HG03064 (cell line): ENCODE results near the gene GRAP.

ENCODE experiments used
- ATAC-seq: cut with Tn5 transposase; IDR thresholded peaks from one replicate; pipeline ENCODE4 v1.9.1; 2021; ENCODE audit warnings: low read depth; ENCODE audit not compliant: unreplicated experiment

The GRAP gene

DNA sequence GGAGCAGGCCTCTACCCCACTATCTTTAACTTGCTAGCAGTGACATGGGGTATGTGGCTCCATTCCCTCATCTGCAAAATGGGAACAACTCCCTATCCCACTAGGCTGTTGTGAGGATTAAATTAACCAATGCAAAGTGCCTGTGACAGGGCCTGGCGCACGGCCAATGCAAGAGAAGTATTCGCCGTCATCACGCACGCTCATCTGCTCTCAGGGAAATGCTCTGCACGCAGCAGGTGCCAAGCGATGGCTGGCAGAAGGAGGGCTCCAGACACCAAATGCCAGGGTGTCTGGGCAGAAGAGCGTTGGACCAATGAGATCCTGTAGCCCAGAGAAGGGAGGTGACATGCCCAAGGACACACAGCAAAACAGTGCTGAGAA, 59.5 kb downstream of the GRAP start:
- no peak for ATAC-seq

DNA sequence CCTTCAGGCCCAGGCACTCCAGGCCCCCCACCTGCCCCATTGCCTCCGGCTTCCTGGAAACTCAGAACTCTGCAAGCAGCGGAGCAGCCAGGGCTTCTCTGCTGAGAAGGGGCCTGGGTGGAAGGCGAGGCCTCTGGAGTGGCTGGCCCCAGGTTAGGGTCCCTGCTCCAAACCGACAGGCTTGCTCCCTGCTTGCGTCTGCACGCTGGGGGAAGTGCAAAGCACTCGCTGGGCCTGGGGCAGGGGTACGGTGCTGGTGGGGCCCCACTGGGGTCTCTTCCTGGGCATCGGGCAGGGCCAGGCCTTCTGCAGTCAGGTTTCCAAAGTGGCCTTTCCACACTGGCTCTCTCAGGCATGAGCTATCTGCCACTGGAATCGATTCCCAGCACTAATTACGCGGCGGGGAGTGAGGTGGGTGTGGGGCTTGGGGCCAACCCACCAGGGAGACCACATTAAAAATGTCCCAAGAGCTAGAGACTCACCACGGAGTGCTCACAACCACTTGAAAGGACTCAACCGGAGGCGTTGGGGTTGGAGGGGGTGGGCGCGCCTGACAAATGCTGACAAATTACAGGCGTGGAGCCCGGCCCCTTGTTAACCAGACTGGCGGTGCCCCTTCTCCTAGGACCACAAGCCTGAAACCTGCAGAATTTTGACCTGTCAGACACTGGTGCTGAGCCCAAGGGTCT, 60.1 kb downstream of the GRAP start:
- ATAC-seq, result no peak

DNA sequence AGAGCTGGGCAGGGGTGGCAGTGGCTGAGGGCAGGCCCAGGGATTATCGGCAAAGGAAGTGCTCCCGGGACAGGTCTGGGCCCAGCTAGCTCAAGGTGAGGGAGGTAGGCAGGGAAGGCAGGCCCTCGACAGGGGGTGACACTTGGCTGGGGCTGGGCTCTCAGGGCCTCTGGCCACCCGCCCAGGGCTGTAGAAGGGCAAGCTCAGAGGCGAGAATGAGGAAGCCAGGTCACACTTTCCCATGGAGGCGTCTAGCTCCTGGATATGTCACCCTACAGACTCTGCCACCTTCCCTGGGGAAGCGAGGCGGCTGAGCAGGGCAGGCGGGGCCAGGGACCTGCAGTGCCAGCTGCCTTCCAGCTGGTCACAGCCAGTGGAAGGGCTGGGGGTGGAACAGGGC, 61.3 kb downstream of the GRAP start:
- ATAC-seq, result no peak

DNA sequence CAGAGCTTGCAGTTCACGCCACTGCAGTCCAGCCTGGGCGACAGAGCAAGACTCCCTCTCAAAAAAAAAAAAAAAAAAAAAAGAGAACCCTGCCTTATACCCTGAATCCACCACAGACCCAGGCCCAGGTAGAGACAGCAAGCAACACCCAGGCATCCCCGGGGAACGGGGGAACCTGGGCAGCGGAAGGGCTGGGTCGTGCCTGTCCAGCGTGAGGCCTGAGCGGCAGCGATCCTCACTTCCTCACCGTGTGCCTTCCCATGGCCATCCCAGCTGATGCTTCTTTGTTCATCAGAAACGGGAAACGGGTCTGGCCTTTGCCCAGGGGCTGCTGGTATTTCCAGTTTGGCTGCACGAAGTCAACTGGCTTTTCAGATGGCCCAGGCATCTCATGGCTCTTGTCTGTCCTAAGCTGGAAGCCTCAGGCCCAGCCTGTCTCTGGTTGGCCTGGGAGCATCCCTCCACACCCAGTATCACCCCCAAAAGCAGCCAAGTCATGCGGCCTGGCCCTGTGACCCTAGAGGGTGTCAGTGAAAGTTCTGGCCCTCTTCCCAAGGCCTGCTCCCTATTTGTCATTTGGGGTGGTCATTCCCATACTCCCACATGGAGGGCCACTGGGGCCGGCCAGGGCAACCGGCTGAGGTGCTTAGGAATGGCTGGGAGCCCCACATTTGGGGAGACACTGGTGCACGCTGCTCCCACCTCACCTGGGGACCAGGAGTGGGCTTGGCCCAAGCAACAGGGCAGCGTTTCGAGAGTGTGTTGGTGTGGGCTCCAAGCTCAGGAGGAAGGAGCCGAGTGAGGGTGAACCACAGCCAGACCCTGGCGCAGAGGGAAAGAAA, 62.3 kb downstream of the GRAP start:
- ATAC-seq, result no peak

DNA sequence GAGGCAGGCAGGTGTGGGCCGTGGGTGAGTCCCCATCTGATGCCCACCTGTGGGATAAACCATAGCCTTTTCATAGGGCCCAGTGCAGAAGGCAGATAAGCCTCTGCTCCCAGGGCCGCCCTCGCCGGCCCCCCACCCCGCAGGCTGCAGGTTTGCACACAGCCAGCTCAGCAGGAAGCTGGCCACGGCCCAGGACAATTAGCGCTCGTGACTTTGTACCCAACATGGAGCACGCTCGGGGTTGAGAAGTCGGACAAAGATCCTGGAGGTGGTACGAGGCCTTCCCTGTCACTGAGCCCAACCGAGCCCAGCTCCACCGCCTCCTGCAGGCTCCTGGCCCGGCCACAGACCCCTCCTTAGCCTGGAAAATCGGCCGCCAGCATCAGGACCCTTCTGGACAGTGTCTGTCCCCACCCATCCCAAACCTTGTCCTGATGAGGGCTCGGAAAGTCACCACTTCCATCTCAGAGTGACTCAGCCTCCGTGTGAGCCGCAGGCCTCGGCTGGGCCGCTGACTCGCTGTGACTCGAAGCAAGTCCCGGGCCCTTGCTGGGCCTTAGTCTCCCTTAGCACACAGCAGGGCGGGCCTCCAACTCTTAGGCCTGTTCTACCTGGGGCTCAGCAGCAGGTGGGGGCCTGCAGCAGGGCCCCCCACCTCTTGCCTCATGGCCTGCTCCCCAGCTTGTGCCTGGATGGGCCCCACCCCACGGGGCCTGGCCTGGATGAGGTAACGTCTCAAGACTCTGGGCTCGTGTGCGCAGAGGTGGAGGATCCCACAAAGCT, 64.9 kb downstream of the GRAP start:
- no peak for ATAC-seq

DNA sequence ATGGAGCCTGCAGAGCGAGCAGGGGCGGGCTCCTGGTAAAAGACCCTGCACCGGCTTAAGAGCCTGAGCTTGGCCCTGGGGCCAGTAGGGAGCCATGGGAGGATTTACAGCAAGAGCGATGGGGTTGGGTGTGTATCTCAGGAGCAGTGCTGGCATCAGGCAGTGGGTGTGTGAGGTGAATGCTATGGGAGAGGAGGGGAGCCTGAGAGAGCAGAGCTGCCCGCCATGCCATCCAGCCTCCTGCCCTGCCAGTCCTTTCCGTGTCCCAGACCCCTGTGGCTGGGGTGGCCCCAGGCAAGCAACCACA, 65.5 kb downstream of the GRAP start:
- ATAC-seq, result no peak

DNA sequence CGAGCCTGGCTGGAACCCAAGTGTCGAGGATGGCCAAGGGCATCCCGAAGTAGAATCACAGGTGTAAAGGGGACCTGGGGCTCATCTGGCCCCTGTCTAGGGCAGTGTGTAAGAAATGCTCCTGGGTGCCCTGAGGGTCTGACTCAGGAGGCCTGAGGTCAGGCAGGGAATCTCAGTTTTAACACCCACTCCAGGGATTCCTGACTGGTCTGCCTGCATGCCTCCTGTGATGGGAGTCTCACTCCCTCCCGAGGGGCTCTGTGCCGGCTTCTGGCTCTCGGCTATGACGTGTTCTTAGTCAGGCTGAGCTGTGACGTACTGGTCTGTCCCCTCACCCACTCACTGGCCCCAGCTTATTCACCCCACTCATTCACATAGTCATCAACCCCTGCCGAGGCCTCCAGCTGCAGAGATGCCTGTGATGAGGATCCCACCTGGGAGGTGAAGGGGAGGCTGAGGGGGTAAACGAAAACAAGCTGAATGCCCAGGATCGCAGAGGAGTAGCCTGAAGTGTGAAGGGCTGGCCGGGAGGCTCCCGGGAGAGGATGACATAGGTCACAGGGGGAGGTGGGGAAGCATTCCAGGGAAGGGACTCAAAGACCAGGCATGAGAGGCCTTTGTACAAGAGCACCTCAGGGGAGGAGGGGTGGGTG, 65.9 kb downstream of the GRAP start:
- no peak for ATAC-seq

DNA sequence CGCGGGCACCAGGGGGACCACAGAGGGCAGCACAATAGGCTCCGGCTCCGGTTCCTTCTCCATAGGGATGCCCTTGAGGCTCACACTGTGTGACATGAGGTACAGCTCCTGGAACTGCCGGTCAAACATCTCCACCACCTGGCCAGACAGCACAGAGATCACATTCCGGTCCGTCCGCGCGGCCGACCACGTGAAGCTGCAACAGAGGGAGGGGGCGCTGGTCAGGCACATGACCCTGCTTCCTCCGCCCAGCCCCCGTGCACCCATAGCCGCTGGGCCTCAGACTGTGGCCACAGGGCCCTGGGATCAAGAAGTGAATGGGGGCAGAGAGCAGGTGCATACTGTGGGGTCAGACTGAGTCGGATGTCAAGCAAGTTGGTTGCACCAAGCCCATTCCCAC, 68.1 kb downstream of the GRAP start:
- ATAC-seq, result no peak

DNA sequence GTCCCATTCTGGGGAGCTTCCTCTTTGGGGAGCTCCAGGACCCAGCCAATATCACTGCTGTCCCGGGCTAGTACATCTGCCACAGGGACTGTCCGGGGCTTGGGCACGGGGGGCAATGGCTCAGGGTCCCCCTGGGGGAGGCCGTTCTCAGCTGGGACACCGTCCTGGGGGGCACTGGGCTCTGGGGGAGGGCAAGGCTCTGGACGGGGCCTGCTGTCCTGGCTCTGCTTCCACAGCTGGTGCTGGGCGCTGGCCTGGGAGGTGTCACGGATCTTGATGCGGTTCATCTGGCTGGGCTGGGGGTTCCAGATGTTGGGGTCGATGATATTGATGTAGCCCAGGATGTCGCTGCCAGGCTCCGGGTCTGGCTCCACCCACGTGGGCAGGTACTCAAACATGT, 68.7 kb downstream of the GRAP start:
- ATAC-seq, result no peak

DNA sequence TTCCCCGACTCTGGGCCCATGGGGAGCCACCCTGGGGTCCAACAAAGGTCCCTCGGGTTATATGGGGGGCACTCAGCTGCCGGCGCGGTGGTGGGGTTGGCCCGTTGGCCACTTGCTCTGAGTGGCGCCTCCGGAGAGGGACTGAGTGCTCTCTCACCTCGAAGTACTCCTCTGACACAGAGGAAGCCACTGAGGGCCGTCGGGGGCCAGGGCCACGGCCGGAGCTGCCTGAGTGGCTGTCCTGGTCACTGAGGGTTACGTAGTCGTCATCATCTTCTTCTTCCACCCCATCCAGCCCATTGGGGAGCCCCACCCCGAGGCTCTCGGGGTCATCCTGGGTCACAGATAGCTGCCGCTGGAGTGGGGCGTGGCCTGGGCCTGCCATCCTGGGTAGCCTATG, 69.1 kb downstream of the GRAP start:
- no peak for ATAC-seq

DNA sequence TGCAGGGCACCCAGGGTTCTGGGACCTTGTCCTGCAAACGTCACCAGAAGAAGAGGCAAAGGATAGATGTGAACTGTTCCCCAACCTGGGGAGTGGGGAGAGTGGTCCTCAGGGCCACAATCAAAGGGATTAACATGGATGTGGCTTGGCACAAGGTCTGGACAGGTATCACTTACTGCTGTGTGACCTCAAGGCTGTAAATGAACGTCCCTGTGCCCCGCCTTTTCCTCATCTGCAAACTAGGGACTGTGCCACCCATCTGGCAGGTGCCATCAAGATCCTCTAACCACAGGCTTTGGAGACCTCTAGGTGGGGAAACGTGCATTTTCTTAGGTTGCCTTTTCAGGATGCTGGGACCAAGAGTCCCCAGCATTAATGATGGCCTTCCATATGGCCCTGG, 69.7 kb downstream of the GRAP start:
- no peak for ATAC-seq

DNA sequence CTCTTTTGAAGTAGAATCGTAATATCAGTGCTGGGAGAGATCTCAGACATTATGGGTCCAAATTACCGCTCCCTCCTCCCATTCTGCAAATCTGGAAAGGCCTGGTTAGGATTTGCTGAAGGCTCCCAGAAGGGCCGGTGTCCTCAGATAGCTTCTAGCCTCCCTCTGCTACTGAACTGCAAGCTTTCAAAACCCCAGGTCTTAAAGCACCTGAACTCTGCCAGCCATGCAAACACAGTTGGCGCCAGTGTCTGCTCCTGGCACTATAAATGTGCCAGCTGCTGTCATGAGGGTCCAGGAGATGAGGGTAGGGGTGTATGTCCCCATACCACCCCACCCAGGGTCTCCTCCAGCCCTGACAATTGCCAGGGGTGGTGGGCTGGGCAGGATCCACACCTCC, 70.6 kb downstream of the GRAP start:
- ATAC-seq, result no peak

DNA sequence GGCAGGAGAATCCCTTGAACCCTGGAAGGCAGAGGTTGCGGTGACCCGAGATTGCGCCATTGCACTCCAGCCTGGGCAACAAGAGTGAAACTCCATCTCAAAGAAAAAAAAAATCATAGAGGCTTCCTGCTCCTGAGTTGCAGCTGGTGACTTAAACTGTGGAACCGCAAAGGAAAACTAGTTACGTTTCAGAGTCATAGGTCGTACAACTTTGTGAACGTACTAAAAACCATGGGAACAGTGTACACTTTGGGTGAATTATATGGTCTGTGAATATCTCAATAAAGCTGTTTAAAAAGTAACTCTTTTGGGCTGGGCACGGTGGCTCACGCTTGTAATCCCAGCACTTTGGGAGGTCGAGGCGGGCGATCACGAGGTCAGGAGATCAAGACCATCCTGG, 71.2 kb downstream of the GRAP start:
- no peak for ATAC-seq

DNA sequence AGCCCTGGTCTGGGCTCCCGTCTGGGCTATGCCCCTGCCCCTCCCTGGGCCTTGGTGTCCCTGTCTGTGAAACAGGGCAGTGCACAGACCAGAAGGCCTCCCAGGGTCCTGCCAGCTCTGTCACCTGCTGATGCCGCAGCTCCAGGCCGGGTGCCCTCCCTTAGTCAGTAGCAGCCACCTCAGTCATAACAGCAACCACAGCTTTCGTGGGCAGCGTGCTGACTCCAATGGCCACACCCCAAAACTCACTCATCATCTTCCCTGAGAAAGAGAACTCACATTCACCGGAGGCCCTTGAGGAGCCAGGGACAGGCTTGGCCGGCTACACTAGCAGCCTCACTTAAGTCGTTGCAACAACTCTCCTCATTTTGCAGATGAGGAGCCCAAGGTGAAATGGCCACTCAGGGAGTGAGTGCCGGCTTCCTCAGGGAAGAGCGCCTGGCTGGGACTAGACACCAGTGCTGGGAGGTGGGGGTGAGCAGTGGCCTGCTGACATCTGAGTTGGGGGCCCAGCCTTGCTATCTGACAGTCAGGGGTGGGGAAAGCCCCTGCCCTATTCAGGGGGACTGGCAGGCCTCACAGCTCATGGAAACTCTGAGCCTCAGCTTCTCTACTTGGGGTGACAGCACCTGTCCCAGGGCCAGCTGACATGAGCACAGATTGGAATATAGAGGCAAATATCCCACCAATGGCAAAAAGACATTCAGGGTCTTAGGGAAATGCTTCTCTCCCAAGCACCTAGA, 72.2 kb downstream of the GRAP start:
- ATAC-seq, result no peak

DNA sequence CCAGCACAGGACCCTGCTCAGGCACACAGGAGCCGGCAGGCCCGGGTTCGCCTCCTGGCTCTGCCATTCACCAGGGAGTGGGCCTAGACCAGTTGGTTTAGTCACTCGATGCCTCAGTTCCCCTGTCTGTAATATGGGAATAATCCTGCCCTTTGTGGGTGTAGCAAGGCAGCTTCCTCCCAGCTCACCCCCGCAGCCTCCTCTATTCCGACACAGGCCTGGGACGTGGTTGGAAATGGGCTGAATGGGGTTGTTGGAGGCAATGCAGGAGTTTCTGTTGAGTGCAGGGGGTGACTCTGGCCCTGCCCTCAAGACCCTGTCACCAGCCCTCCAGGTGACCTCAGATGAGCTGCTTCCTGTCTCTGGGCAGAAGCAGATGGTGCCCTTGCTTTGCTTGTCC, 75.0 kb downstream of the GRAP start:
- ATAC-seq, result no peak
